Cardiac muscle cell (in vitro differentiated cells and primary cell): Measurements from ENCODE around the gene CDIP1. TPM values are rescaled to one million over a fixed set of nuclear protein-coding genes. Genes with fewer than 3 reads are reported as not detected.

Experiments used
- DNase-seq, 2 donors: peaks; one replicate each; pipeline versions ENCODE4 v3.0.0 to v3.0.0-alpha.2; 2010 to 2017; ENCODE audit warnings: low read depth in 1 of 2, low spot score in 1 of 2
- H3K27ac ChIP-seq: fragments of 200-600 bp; sonication (generic); 2 replicates; pipeline ENCODE4 v1.5.1; 2016
- H3K27me3 ChIP-seq: fragments of 200-600 bp; sonication (generic); 2 replicates; pipeline ENCODE4 v1.6.0; 2016; ENCODE audit warnings: control low read depth
- H3K36me3 ChIP-seq: fragments of 200-600 bp; sonication (generic); 2 replicates; pipeline ENCODE4 v1.5.1; 2016; ENCODE audit warnings: control low read depth
- H3K4me1 ChIP-seq: fragments of 200-600 bp; sonication (generic); 2 replicates; pipeline ENCODE4 v1.8.1; 2017; ENCODE audit warnings: low read depth, mild to moderate bottlenecking, mixed run types
- H3K4me3 ChIP-seq: fragments of 200-600 bp; sonication (generic); 2 replicates; pipeline ENCODE4 v1.5.1; 2016; ENCODE audit warnings: mild to moderate bottlenecking
- H3K9me3 ChIP-seq: fragments of 200-600 bp; sonication (generic); 2 replicates; pipeline ENCODE4 v1.5.1; 2017; ENCODE audit warnings: low read depth, mild to moderate bottlenecking, control low read depth
- CTCF ChIP-seq: IDR thresholded peaks from 2 replicates; pipeline ENCODE4 v1.5.1; 2012; ENCODE audit warnings: low read depth, mild to moderate bottlenecking, low read length
- polyA plus RNA-seq: library from polyadenylated mRNA; unstranded; fragments of >200 nt; fragmentation: Nextera tagmentation; extraction: Ambion mirVana; gene quantifications from 2 replicates; pipeline ENCODE4 v1.2.1, GENCODE V29; 2016
- total RNA-seq: library from RNA; depleted of rRNA; stranded (reverse); fragments of >200 nt; gene quantifications from 2 replicates; pipeline ENCODE4 v1.2.3, GENCODE V29; 2016

The CDIP1 gene
- total RNA-seq (46.4 and 55.8 TPM in 2 replicates), polyA plus RNA-seq (87.6 and 88.4 TPM in 2 replicates)

GRCh38 chr16:4538350-4539235 is at the start of gene CDIP1:
TSS of gene CDIP1 (minus strand) at chr16:4538773. CDS start at chr16:4514130, 24,643 bp downstream.
- Histone ChIP-seq H3K4me1 (no peaks in the 10 kb centered on the region), H3K27me3 (no peaks in the 10 kb centered on the region), H3K36me3 (no peaks in the 10 kb centered on the region), H3K4me3 (peak within 1 kb of the TSS; percentile 89), H3K9me3 (no peaks in the 10 kb centered on the region), H3K27ac (peak within 1 kb of the TSS; percentile 86)
- TF ChIP-seq CTCF: peak; percentile 6
- DNase-seq: peak; percentile 95 to 98

DNA sequence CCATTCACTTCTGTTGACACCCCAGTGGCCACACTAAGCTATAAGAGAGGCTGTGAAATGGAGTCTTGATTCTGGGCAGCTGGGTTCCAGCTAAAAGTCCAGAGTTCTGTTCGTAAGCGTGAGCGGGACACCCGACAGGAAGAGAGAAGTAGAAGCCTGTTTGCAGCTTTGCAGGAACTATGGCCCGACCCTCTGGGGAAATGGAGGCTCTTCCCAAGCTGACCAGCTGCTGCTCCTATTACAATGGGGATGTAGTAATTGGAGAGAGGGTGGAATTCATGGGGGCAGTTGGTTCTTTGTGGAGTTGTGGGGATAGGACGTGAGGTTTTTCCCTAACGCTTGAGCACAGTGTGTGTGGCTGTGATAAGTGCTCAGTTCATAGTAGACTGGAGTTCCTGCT is 47.7 kb upstream of the CDIP1 start:
- Histone ChIP-seq H3K27me3 (no peaks in the 10 kb centered on the region), H3K4me1 (no peaks in the 10 kb centered on the region), H3K36me3 (no peaks in the 10 kb centered on the region), H3K4me3 (no peak overlapping the region), H3K27ac (no peak overlapping the region), H3K9me3 (no peaks in the 10 kb centered on the region)
- DNase-seq: no peak
- TF ChIP-seq CTCF: no peak

DNA sequence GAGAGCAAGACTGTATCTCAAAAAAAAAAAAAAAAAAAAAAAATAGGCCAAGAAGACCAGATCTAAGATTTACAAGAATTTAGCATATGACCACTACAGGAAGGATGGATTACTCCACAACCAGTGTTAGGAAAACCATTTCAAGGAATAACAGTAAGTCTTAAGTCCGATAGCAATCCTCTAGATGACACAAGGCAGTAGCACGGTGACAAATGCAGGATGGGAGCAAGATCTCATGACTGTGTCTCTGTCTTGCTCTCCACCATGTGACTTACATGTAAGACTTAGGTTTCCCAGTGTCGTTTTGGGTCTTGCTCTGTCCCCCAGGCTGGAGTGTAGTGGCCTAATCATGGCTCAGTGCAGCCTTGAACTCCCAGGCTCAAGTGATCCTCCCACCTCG is 45.3 kb upstream of the CDIP1 start:
- no peak for DNase-seq
- Histone ChIP-seq H3K4me3 (no peak overlapping the region), H3K4me1 (no peaks in the 10 kb centered on the region), H3K27ac (no peak overlapping the region), H3K9me3 (no peaks in the 10 kb centered on the region), H3K36me3 (no peaks in the 10 kb centered on the region), H3K27me3 (no peaks in the 10 kb centered on the region)
- TF ChIP-seq CTCF: no peak

GRCh38 chr16:4580250-4580649 is 41.7 kb upstream of the CDIP1 start:
- Histone ChIP-seq H3K27ac (no peak overlapping the region), H3K4me1 (no peaks in the 10 kb centered on the region), H3K36me3 (no peaks in the 10 kb centered on the region), H3K27me3 (no peaks in the 10 kb centered on the region), H3K9me3 (no peaks in the 10 kb centered on the region), H3K4me3 (no peak overlapping the region)
- DNase-seq: peak in 1 of 2 donors; percentile 12
- no peak for TF ChIP-seq CTCF

DNA sequence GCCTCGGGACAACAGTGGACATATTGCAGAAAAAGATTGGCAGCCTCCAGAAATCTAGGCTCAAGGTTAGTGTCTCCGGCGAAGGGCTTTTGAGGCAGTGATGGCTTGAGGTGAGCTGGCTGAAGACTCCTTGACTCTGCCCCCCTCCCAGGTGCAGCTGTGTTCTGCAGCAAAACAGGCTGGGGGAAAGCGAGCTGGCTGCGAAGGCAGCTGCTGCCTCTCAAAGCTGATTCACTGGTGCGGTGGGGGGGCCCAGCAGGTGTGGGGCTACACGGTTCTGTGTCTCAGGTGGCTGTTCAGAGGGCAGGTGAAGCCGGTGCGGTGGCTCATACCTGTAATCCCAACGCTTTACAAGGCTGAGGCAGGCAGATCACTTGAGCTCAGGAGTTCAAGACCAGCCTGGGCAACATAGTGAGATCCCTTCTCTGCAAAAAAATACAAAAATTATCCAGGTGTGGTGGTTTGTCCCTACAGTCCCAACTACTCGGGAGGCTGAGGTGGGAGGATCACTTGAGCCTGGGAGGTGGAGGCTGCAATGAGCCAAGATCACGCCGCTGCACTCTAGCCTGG is 40.5 kb upstream of the CDIP1 start:
- Histone ChIP-seq H3K27ac (no peak overlapping the region), H3K9me3 (no peaks in the 10 kb centered on the region), H3K27me3 (no peaks in the 10 kb centered on the region), H3K4me3 (no peak overlapping the region), H3K4me1 (no peaks in the 10 kb centered on the region), H3K36me3 (no peaks in the 10 kb centered on the region)
- TF ChIP-seq CTCF: no peak
- no peak for DNase-seq
